GM12873 (cell line): ENCODE results near the gene PEAK1.

ENCODE experiments used
- CTCF ChIP-seq: IDR thresholded peaks from 2 replicates; pipeline ENCODE4 v1.5.1; 2012; ENCODE audit warnings: low read depth, mild to moderate bottlenecking, moderate library complexity, low read length, control low read depth; ENCODE audit not compliant: insufficient read depth; ENCODE audit errors: missing control alignments

PEAK1 gene

GRCh38 chr15:77296773-77297337 is 123.0 kb downstream of the PEAK1 start:
- TF ChIP-seq CTCF: no peak

- no peak for TF ChIP-seq CTCF
Observed at GRCh38 chr15:77295446-77295845, 124.5 kb downstream of the PEAK1 start.

GRCh38 chr15:77292969-77293558 is 126.8 kb downstream of the PEAK1 start:
- TF ChIP-seq CTCF: no peak

- no peak for TF ChIP-seq CTCF
Observed at GRCh38 chr15:77291107-77291506, 128.8 kb downstream of the PEAK1 start.

- TF ChIP-seq CTCF: no peak
Observed at GRCh38 chr15:77287385-77287784, 132.5 kb downstream of the PEAK1 start.

GRCh38 chr15:77285057-77285997 is 134.6 kb downstream of the PEAK1 start:
- TF ChIP-seq CTCF: no peak

- no peak for TF ChIP-seq CTCF
Observed at GRCh38 chr15:77282333-77282732, 137.6 kb downstream of the PEAK1 start.
